GM12878 (cell line): ENCODE data around the gene TRDN.

Experiments
- ATF3 ChIP-seq: IDR thresholded peaks from 2 replicates; pipeline ENCODE4 v1.6.1; 2011; ENCODE audit warnings: low read depth, mild to moderate bottlenecking, low read length, moderate library complexity, borderline replicate concordance; ENCODE audit errors: extremely low read depth
- CTCF ChIP-seq, 3 experiments: IDR thresholded peaks in 2 of 3; conservative IDR thresholded peaks in 1 of 3; 2 replicates each; pipeline ENCODE4 v1.5.1; 2011; ENCODE audit warnings: low read depth in 3 of 3, low read length in 3 of 3, mild to moderate bottlenecking in 3 of 3, control low read depth in 2 of 3, moderate library complexity in 2 of 3, inconsistent platforms in 1 of 3, mixed read lengths in 1 of 3; ENCODE audit not compliant: control insufficient read depth in 2 of 3, insufficient read depth in 1 of 3; ENCODE audit errors: extremely low read depth in 1 of 3
- CUX1 ChIP-seq: IDR thresholded peaks from 2 replicates; pipeline ENCODE4 v1.6.1; 2012; ENCODE audit warnings: improper control_type of control experiment, low read depth, low read length; ENCODE audit not compliant: insufficient replicate concordance
- GABPA ChIP-seq: IDR thresholded peaks from 2 replicates; pipeline ENCODE4 v1.6.1; 2014; ENCODE audit warnings: antibody characterized with exemption, low read depth, mild to moderate bottlenecking, inconsistent platforms
- MYC ChIP-seq: IDR thresholded peaks from 2 replicates; pipeline ENCODE4 v1.6.1; 2011; ENCODE audit warnings: mild to moderate bottlenecking, low read length, moderate library complexity, inconsistent platforms; ENCODE audit not compliant: insufficient read depth, insufficient replicate concordance, insufficient read length, severe bottlenecking
- POLR2AphosphoS2 ChIP-seq: IDR thresholded peaks from 2 replicates; pipeline ENCODE4 v1.6.1; 2011; ENCODE audit warnings: low read depth, mild to moderate bottlenecking, low read length, improper control_type of control experiment, moderate library complexity
- RAD21 ChIP-seq: IDR thresholded peaks from 2 replicates; pipeline ENCODE4 v1.6.1; 2011; ENCODE audit warnings: mild to moderate bottlenecking, low read depth, low read length, moderate library complexity; ENCODE audit not compliant: insufficient read depth
- TCF12 ChIP-seq: IDR thresholded peaks from 2 replicates; pipeline ENCODE4 v1.6.1; 2011; ENCODE audit warnings: low read depth, mild to moderate bottlenecking, low read length
- TCF7 ChIP-seq: IDR thresholded peaks from 2 replicates; pipeline ENCODE4 v1.6.1; 2014; ENCODE audit warnings: antibody characterized with exemption, borderline replicate concordance

- no peak for TF ChIP-seq POLR2AphosphoS2
- no peak for TF ChIP-seq TCF7
- TF ChIP-seq RAD21, result no peak
- no peak for TF ChIP-seq CTCF (IDR thresholded peaks at IDR 0.05 in 2 of 3, conservative IDR thresholded peaks at IDR 0.05 in 1 of 3; ENCODE audit: control insufficient read depth in 2 of 3, extremely low read depth in 1 of 3, insufficient read depth in 1 of 3, low read depth in 3 of 3, low read length in 3 of 3)
- no peak for TF ChIP-seq TCF12
- no peak for TF ChIP-seq GABPA
- no peak for TF ChIP-seq MYC
- TF ChIP-seq ATF3, result no peak
- no peak for TF ChIP-seq CUX1
Measured at GRCh38 chr6:123189816-123190215, 446.9 kb downstream of the TRDN start.
